ENCODE measurements around the gene ATP9B. TPM values are rescaled to one million over a fixed set of nuclear protein-coding genes. Genes with fewer than 3 reads are reported as not detected.

ATP9B gene
- polyA plus RNA-seq, 3 donors = 7.2 to 20.3 (median 14.0) TPM

DNA sequence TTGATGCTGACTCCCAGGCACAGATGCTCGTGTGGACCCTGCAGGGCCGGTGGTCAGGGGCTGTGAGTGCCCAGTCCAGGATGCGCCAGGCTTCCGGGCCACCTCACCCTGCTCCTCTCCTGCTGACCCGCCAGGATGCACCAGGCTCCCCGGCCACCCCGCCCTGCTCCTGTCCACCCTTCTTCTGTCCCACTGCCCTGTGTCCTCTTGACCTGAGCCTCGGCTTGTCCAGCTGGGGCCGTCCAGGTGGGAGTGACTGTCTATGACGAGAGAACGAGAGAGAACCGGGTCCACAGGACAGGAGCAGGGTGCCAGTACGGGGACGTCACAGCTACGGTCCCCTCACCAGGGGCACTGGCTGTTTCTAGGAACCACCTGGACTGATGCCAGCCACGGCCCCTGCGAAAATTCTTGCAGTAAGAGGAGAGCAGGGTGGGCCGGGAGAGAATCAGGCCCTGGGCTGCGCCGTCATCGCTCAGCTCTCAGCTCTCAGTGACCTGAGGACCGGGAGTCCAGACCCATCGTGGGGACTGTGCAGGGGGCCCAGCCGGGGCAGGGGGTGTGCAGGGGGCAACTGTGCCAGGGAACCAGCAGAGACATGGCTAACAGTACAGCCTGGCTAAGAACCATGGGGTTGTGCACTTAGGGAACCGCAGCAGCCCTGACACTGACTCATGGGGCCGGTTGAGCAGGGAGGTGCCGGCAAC lies 313.6 kb downstream of the ATP9B start:
- H3K36me3 Mint-ChIP-seq = peaks cover 15 to 23% of the 10 kb centered on the region in 2 donors
- Histone ChIP-seq H4K20me1 (ENCODE audit: insufficient read depth, low read length) (peaks cover 9% of the 10 kb centered on the region), H3K9me3 (replicated peaks in 1 of 2; ENCODE audit: control insufficient read depth in 1 of 2, insufficient read depth in 1 of 2, low read length in 2 of 2) (no peaks in the 10 kb centered on the region), H3K36me3 (replicated peaks in 1 of 2; ENCODE audit: control insufficient read depth in 1 of 2, insufficient read depth in 2 of 2, low read length in 2 of 2) (peaks cover 2 to 8% of the 10 kb centered on the region in 2 donors), H3K79me2 (ENCODE audit: insufficient read depth, low read length) (no peaks in the 10 kb centered on the region), H3K4me2 (replicated peaks; ENCODE audit: extremely low read depth, low read length, poor library complexity, severe bottlenecking) (no peak overlapping the region), H3K4me3 (replicated peaks in 1 of 3; ENCODE audit: low read depth in 2 of 3, low read length in 3 of 3) (no peak overlapping the region), H2AFZ (ENCODE audit: insufficient read depth, low read depth, low read length, poor library complexity, severe bottlenecking) (no peak overlapping the region), H3K9ac (ENCODE audit: insufficient read depth, low read length, poor library complexity, severe bottlenecking) (no peak overlapping the region), H3K4me1 (ENCODE audit: control insufficient read depth in 1 of 2, insufficient read depth in 2 of 2, low read length in 2 of 2) (peaks cover 4% of the 10 kb centered on the region in 2 donors), H3K27ac (ENCODE audit: low read depth in 1 of 2, low read length in 2 of 2) (no peak overlapping the region), H3K27me3 (ENCODE audit: control insufficient read depth in 2 of 2, insufficient read depth in 2 of 2, low read length in 2 of 2) (peaks cover 0 to 2% of the 10 kb centered on the region in 2 donors)
- WGBS (ENCODE audit: insufficient coverage) = 91% methylated on average over 27 of the region's 27 CpGs
- H3K27ac Mint-ChIP-seq = no peak overlapping the region
- peaks cover 8% of the 10 kb centered on the region for H3K4me1 Mint-ChIP-seq
- H3K4me3 Mint-ChIP-seq = no peak overlapping the region
- DNase-seq = no peak
- H3K27me3 Mint-ChIP-seq (ENCODE audit: low read depth in 3 of 3) = peaks cover 2 to 20% (median 11%) of the 10 kb centered on the region in 3 donors
- intact Hi-C loops (cut with micrococcal nuclease) = loop anchor here in 1 of 2 donors (5.0 kb wide), 1 partner anchor 39 kb away; no protein-coding TSS in a partner anchor
- TF ChIP-seq, protein P1, sequence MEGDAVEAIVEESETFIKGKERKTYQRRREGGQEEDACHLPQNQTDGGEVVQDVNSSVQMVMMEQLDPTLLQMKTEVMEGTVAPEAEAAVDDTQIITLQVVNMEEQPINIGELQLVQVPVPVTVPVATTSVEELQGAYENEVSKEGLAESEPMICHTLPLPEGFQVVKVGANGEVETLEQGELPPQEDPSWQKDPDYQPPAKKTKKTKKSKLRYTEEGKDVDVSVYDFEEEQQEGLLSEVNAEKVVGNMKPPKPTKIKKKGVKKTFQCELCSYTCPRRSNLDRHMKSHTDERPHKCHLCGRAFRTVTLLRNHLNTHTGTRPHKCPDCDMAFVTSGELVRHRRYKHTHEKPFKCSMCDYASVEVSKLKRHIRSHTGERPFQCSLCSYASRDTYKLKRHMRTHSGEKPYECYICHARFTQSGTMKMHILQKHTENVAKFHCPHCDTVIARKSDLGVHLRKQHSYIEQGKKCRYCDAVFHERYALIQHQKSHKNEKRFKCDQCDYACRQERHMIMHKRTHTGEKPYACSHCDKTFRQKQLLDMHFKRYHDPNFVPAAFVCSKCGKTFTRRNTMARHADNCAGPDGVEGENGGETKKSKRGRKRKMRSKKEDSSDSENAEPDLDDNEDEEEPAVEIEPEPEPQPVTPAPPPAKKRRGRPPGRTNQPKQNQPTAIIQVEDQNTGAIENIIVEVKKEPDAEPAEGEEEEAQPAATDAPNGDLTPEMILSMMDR (IDR thresholded peaks at IDR 0.05) = no peak
- H3K9me3 Mint-ChIP-seq = peaks cover 0 to under 1% (median 0%) of the 10 kb centered on the region in 7 donors

DNA sequence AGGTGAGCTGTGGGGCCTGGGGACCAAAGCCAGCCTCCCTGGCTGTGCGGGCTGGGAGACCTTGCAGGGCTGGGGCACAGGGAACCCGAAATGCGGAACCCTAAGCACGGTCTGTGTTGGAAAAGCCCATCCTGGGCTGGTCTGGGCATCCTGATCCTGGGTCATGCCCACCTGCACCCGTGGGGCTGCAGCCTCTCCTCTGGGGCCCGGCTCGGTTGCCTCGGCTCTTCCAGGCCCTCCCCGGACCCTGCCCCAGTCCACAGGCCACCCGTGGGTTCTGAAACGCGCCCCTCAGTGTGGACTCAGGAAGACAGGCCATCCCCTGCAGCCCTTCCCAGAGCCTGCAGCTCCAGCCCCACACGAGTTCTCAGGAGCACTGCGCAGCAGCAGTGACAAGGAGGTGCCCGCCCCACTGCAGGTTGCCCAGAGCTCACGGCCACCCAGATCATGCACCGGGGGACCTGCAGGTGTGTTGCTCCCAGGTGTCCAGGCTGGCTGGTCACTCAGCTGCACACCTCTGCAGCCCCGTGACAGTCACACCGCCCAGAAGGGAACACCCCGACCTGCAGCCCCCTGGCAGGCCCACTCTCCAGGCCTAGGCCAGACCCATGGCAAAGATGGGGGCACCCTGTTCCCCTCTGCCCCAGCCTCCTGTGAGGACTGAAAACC lies 314.3 kb downstream of the ATP9B start:
- Mint-ChIP-seq H3K27ac (no peak overlapping the region), H3K4me1 (peaks cover 8% of the 10 kb centered on the region), H3K4me3 (no peak overlapping the region)

More for the DNA sequence above, 314.3 kb downstream of the ATP9B start:
- no peak for DNase-seq
- Histone ChIP-seq H3K9ac (ENCODE audit: insufficient read depth, low read length, poor library complexity, severe bottlenecking) (no peak overlapping the region), H3K79me2 (ENCODE audit: insufficient read depth, low read length) (no peaks in the 10 kb centered on the region), H3K9me3 (replicated peaks in 1 of 2; ENCODE audit: control insufficient read depth in 1 of 2, insufficient read depth in 1 of 2, low read length in 2 of 2) (no peaks in the 10 kb centered on the region), H3K27me3 (ENCODE audit: control insufficient read depth in 2 of 2, insufficient read depth in 2 of 2, low read length in 2 of 2) (peaks cover 3 to 9% of the 10 kb centered on the region in 2 donors), H3K4me2 (replicated peaks; ENCODE audit: extremely low read depth, low read length, poor library complexity, severe bottlenecking) (no peak overlapping the region), H3K4me3 (replicated peaks in 1 of 3; ENCODE audit: low read depth in 2 of 3, low read length in 3 of 3) (no peak overlapping the region), H2AFZ (ENCODE audit: insufficient read depth, low read depth, low read length, poor library complexity, severe bottlenecking) (no peak overlapping the region), H3K36me3 (replicated peaks in 1 of 2; ENCODE audit: control insufficient read depth in 1 of 2, insufficient read depth in 2 of 2, low read length in 2 of 2) (peaks cover 0 to 1% of the 10 kb centered on the region in 2 donors), H3K27ac (ENCODE audit: low read depth in 1 of 2, low read length in 2 of 2) (no peak overlapping the region), H4K20me1 (ENCODE audit: insufficient read depth, low read length) (peaks cover 9% of the 10 kb centered on the region), H3K4me1 (ENCODE audit: control insufficient read depth in 1 of 2, insufficient read depth in 2 of 2, low read length in 2 of 2) (peaks cover 4% of the 10 kb centered on the region in 2 donors)
- Mint-ChIP-seq H3K27me3 (ENCODE audit: low read depth in 3 of 3) (peaks cover 8 to 27% (median 18%) of the 10 kb centered on the region in 3 donors), H3K9me3 (peaks cover 0 to 4% (median 0%) of the 10 kb centered on the region in 7 donors), H3K36me3 (peaks cover 8 to 16% of the 10 kb centered on the region in 2 donors)
- WGBS (ENCODE audit: insufficient coverage) = 93% methylated on average over 19 of the region's 20 CpGs
- TF ChIP-seq, protein P1 (IDR thresholded peaks at IDR 0.05) = no peak
- intact Hi-C loops (cut with micrococcal nuclease) = loop anchor here in 1 of 2 donors (5.0 kb wide), 1 partner anchor 39 kb away; no protein-coding TSS in a partner anchor

All from CD14-positive monocyte (primary cell).